Liver (tissue), 9 donors: ENCODE measurements around the gene PLPP3. TPM values are rescaled to one million over a fixed set of nuclear protein-coding genes. Genes with fewer than 3 reads are reported as not detected.

Source experiments
- DNase-seq: peaks from one replicate; pipeline ENCODE4 v3.0.0-alpha.2; 2017; ENCODE audit warnings: low spot score
- H3K27ac ChIP-seq, 2 donors: one replicate each; pipeline ENCODE4 v1.7.0; 2013; ENCODE audit warnings: inconsistent platforms in 2 of 2, low read length in 2 of 2, control low read depth in 1 of 2, low read depth in 1 of 2, mild to moderate bottlenecking in 1 of 2
- H3K27me3 ChIP-seq, 4 donors: one replicate each; pipeline versions ENCODE4 v1.6.1 to v1.7.0; 2013; ENCODE audit warnings: low read length in 3 of 4, inconsistent platforms in 1 of 4, mild to moderate bottlenecking in 1 of 4, moderate library complexity in 1 of 4; ENCODE audit not compliant: control insufficient read depth in 4 of 4, insufficient read depth in 4 of 4
- H3K36me3 ChIP-seq, 4 donors: one replicate each; pipeline versions ENCODE4 v1.6.1 to v1.7.0; 2013; ENCODE audit warnings: low read length in 3 of 4, mild to moderate bottlenecking in 3 of 4, low read depth in 1 of 4, moderate library complexity in 1 of 4; ENCODE audit not compliant: control insufficient read depth in 4 of 4, insufficient read depth in 3 of 4
- H3K4me1 ChIP-seq, 4 donors: one replicate each; pipeline versions ENCODE4 v1.6.1 to v1.7.0; 2013; ENCODE audit warnings: low read length in 3 of 4, mild to moderate bottlenecking in 3 of 4, moderate library complexity in 1 of 4; ENCODE audit not compliant: control insufficient read depth in 4 of 4, insufficient read depth in 4 of 4
- H3K4me3 ChIP-seq, 3 donors: one replicate each; pipeline versions ENCODE4 v1.6.1 to v1.7.0; 2013; ENCODE audit warnings: low read length in 3 of 3, control low read depth in 1 of 3, low read depth in 1 of 3, mild to moderate bottlenecking in 1 of 3
- H3K9ac ChIP-seq, 2 donors: one replicate each; pipeline ENCODE4 v1.7.0; 2013; ENCODE audit warnings: low read length in 2 of 2, mild to moderate bottlenecking in 2 of 2, moderate library complexity in 2 of 2, control low read depth in 1 of 2, low read depth in 1 of 2
- H3K9me3 ChIP-seq, 4 donors: one replicate each; pipeline versions ENCODE4 v1.6.1 to v1.7.0; 2013; ENCODE audit warnings: low read length in 3 of 4; ENCODE audit not compliant: control insufficient read depth in 4 of 4
- EGR1 ChIP-seq, 2 donors: IDR thresholded peaks; 2 replicates each; pipeline ENCODE4 v1.6.1; 2016 to 2018; ENCODE audit warnings: antibody characterized with exemption in 2 of 2, low read depth in 2 of 2
- FOXA1 ChIP-seq: IDR thresholded peaks from 2 replicates; pipeline ENCODE4 v1.6.1; 2016; ENCODE audit warnings: antibody characterized with exemption
- FOXA2 ChIP-seq: IDR thresholded peaks from 2 replicates; pipeline ENCODE4 v1.6.1; 2016; ENCODE audit warnings: antibody characterized with exemption
- GABPA ChIP-seq, 2 donors: IDR thresholded peaks in 1 of 2; conservative IDR thresholded peaks in 1 of 2; 2 replicates each; pipeline ENCODE4 v1.6.1; 2016; ENCODE audit warnings: antibody characterized with exemption in 2 of 2, mild to moderate bottlenecking in 1 of 2, moderate library complexity in 1 of 2
- HNF4A ChIP-seq, 2 donors: conservative IDR thresholded peaks; 2 replicates each; pipeline ENCODE4 v1.6.1; 2016; ENCODE audit warnings: antibody characterized with exemption in 2 of 2, mild to moderate bottlenecking in 2 of 2
- HNF4G ChIP-seq: IDR thresholded peaks from 2 replicates; pipeline ENCODE4 v1.6.1; 2016; ENCODE audit warnings: antibody characterized with exemption
- JUND ChIP-seq, 2 donors: IDR thresholded peaks; 2 replicates each; pipeline ENCODE4 v1.6.1; 2016; ENCODE audit warnings: antibody characterized with exemption in 2 of 2
- NR2F2 ChIP-seq: IDR thresholded peaks from 2 replicates; pipeline ENCODE4 v1.6.1; 2016; ENCODE audit warnings: antibody characterized with exemption
- RAD21 ChIP-seq, 2 donors: IDR thresholded peaks; 2 replicates each; pipeline ENCODE4 v1.6.1; 2016; ENCODE audit warnings: antibody characterized with exemption in 2 of 2, mild to moderate bottlenecking in 2 of 2
- RXRA ChIP-seq, 2 donors: IDR thresholded peaks; 2 replicates each; pipeline ENCODE4 v1.6.1; 2017 to 2018; ENCODE audit warnings: antibody characterized with exemption in 2 of 2, mild to moderate bottlenecking in 1 of 2
- SP1 ChIP-seq: IDR thresholded peaks from 2 replicates; pipeline ENCODE4 v1.6.1; 2018; ENCODE audit warnings: antibody characterized with exemption, mild to moderate bottlenecking
- TAF1 ChIP-seq: conservative IDR thresholded peaks from 2 replicates; pipeline ENCODE4 v1.6.1; 2016; ENCODE audit warnings: antibody characterized with exemption, mild to moderate bottlenecking
- YY1 ChIP-seq: IDR thresholded peaks from 2 replicates; pipeline ENCODE4 v1.6.1; 2016; ENCODE audit warnings: antibody characterized with exemption, mild to moderate bottlenecking
- WGBS: extraction: QIAGEN DNeasy Blood & Tissue Kit; methylation state at CpG from one replicate; pipeline ENCODE4 v1.1.7; 2013; 5-methylcytosine and 5-hydroxymethylcytosine counted together
- polyA plus RNA-seq, 2 donors: library from polyadenylated mRNA; stranded (reverse) in 1 of 2; unstranded in 1 of 2; fragments of 200-250 nt in 1 of 2; fragments of >200 nt in 1 of 2; fragmentation: Nextera tagmentation in 1 of 2; extraction: Ambion mirVana in 1 of 2; gene quantifications; one replicate each; pipeline versions ENCODE4 v1.2.1 to v1.2.3, GENCODE V29; 2013 to 2015
- total RNA-seq, 2 donors: library from RNA; depleted of rRNA; stranded (reverse); fragments of >200 nt; gene quantifications; one replicate each; pipeline ENCODE4 v1.2.3, GENCODE V29; 2014
- TF ChIP-seq, protein P1 (sequence below): IDR thresholded peaks from 2 replicates; pipeline ENCODE4 v1.6.1; 2016; ENCODE audit warnings: antibody characterized with exemption, mild to moderate bottlenecking
- TF ChIP-seq, protein P2 (sequence below): fragments of 150-350 bp; IDR thresholded peaks from 2 replicates; pipeline ENCODE4 v1.5.1; 2017; ENCODE audit warnings: improper control_type of control experiment, low read depth, low read length; ENCODE audit not compliant: missing input control
- TF ChIP-seq, protein P3 (sequence below): IDR thresholded peaks from 2 replicates; pipeline ENCODE4 v1.6.1; 2016; ENCODE audit warnings: antibody characterized with exemption
- TF ChIP-seq, protein P4 (sequence below): IDR thresholded peaks from 2 replicates; pipeline ENCODE4 v1.6.1; 2016; ENCODE audit warnings: antibody characterized with exemption
- donor health status: healthy.
- donor health status: healthy.
- donor health status: healthy.
- donor health status: healthy.
- donor health status: healthy.

PLPP3 gene
- total and polyA plus RNA-seq, 4 donors = 46.1 to 91.2 (median 67.6) TPM

DNA sequence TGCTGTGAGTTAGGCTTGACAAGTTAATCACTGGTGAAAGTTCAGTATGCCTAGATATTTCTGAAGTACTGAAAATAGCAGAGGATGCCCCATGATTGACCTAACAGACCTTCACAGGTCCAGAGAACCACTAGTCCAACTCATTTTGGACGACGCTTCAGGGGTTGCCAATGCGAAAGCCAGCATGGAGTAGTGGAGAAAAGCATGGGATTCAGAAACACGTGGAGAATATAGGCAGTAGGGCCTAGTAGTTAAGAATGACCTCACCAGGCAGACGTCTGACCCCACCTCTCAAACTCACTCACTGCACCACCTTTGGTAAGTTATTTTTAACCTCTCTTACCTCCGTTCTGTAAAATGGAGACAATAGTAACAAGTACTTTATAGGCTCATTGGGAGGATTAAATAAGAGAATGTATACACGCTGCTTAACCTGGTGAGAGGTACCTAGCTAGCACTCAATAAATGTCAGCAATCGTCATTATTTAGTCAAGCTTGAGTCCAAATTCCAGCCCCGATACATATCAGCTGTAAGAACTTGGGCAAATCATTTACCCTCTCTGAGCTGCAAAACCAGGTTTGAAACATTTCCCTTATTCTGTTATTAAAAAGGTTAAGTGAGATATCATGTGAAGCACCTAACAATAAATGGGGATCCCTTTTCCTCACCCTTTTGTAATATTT, 13.2 kb downstream of the PLPP3 start (continued):
- TF ChIP-seq EGR1 (IDR thresholded peaks at IDR 0.05; ENCODE audit: low read depth in 2 of 2) = no peak

DNA sequence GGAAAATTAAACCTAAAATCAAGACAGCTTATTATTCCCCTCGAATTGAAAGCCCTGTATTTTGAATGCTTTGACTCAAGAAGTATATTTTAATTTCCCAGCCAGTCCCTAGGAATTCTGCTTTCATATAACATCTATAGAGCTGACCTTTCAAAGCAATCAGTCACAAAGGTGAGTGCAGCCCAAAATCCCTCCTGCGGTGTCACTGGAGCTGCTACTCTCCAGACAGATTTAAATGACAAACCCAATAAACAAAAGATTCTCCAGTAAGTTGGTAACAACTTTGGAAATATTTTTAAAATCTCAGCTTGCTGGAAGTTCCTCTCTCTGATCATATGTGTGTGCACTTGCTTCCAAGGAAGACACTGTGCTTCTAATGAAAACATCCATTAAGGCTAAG, 14.7 kb downstream of the PLPP3 start:
- Histone ChIP-seq H3K9ac (peak overlapping the region; percentile 51 to 93), H3K36me3 (no peaks in the 10 kb centered on the region), H3K27ac (peak overlapping the region; percentile 88 to 94), H3K9me3 (no peaks in the 10 kb centered on the region), H3K4me1 (peaks cover 14 to 82% (median 68%) of the 10 kb centered on the region in 4 donors), H3K27me3 (no peaks in the 10 kb centered on the region), H3K4me3 (peak overlapping the region; percentile 30 to 68 (median 45))
- 31% methylated on average over 2 of the region's 2 CpGs for WGBS
- DNase-seq = no peak
- no peak for TF ChIP-seq JUND (IDR thresholded peaks at IDR 0.05)
- TF ChIP-seq TAF1 = no peak
- no peak for TF ChIP-seq NR2F2
- TF ChIP-seq RAD21 (IDR thresholded peaks at IDR 0.05) = no peak
- TF ChIP-seq, protein P1, sequence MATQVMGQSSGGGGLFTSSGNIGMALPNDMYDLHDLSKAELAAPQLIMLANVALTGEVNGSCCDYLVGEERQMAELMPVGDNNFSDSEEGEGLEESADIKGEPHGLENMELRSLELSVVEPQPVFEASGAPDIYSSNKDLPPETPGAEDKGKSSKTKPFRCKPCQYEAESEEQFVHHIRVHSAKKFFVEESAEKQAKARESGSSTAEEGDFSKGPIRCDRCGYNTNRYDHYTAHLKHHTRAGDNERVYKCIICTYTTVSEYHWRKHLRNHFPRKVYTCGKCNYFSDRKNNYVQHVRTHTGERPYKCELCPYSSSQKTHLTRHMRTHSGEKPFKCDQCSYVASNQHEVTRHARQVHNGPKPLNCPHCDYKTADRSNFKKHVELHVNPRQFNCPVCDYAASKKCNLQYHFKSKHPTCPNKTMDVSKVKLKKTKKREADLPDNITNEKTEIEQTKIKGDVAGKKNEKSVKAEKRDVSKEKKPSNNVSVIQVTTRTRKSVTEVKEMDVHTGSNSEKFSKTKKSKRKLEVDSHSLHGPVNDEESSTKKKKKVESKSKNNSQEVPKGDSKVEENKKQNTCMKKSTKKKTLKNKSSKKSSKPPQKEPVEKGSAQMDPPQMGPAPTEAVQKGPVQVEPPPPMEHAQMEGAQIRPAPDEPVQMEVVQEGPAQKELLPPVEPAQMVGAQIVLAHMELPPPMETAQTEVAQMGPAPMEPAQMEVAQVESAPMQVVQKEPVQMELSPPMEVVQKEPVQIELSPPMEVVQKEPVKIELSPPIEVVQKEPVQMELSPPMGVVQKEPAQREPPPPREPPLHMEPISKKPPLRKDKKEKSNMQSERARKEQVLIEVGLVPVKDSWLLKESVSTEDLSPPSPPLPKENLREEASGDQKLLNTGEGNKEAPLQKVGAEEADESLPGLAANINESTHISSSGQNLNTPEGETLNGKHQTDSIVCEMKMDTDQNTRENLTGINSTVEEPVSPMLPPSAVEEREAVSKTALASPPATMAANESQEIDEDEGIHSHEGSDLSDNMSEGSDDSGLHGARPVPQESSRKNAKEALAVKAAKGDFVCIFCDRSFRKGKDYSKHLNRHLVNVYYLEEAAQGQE = no peak
- TF ChIP-seq GABPA (IDR thresholded peaks at IDR 0.05 in 1 of 2, conservative IDR thresholded peaks at IDR 0.05 in 1 of 2) = no peak
- no peak for TF ChIP-seq EGR1 (IDR thresholded peaks at IDR 0.05; ENCODE audit: low read depth in 2 of 2)
- TF ChIP-seq FOXA2 = no peak
- TF ChIP-seq, protein P2, sequence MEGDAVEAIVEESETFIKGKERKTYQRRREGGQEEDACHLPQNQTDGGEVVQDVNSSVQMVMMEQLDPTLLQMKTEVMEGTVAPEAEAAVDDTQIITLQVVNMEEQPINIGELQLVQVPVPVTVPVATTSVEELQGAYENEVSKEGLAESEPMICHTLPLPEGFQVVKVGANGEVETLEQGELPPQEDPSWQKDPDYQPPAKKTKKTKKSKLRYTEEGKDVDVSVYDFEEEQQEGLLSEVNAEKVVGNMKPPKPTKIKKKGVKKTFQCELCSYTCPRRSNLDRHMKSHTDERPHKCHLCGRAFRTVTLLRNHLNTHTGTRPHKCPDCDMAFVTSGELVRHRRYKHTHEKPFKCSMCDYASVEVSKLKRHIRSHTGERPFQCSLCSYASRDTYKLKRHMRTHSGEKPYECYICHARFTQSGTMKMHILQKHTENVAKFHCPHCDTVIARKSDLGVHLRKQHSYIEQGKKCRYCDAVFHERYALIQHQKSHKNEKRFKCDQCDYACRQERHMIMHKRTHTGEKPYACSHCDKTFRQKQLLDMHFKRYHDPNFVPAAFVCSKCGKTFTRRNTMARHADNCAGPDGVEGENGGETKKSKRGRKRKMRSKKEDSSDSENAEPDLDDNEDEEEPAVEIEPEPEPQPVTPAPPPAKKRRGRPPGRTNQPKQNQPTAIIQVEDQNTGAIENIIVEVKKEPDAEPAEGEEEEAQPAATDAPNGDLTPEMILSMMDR = no peak
- TF ChIP-seq HNF4G = no peak
- TF ChIP-seq, protein P3, sequence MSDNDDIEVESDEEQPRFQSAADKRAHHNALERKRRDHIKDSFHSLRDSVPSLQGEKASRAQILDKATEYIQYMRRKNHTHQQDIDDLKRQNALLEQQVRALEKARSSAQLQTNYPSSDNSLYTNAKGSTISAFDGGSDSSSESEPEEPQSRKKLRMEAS = no peak
- no peak for TF ChIP-seq SP1

DNA sequence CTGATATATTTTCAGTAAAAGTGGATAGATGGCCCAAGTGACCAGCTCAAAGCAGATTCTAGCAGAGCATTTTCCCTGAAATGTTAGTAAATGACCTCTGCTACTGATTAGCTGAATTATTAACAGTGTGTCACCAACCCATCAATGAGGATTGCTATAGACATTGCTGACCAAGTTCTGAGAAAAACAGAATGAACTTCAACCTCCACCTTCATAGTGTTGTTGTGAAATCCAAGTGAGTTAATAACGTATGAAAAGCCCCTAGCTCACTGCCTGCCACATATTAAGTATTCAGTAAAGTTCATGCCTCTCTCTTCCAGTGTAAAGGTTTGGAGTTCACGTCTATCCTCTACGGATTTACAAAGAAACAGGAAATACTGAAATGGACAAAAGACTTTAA, 15.8 kb downstream of the PLPP3 start:
- DNase-seq = no peak
- Histone ChIP-seq H3K4me3 (peak overlapping the region in 2 of 3 donors; percentile 19 to 30), H3K27ac (peak overlapping the region; percentile 88 to 94), H3K4me1 (peaks cover 14 to 77% (median 62%) of the 10 kb centered on the region in 4 donors), H3K9me3 (no peaks in the 10 kb centered on the region), H3K36me3 (no peaks in the 10 kb centered on the region), H3K27me3 (no peaks in the 10 kb centered on the region), H3K9ac (peak overlapping the region; percentile 64 to 93)
- WGBS = 22% methylated on average over 3 of the region's 3 CpGs
- peak; percentile 66 for TF ChIP-seq FOXA1
- TF ChIP-seq, protein P1 = peak; percentile 73
- TF ChIP-seq, protein P2 = no peak
- peak; percentile 80 for TF ChIP-seq YY1
- peak; percentile 76 for TF ChIP-seq HNF4G
- peak; percentile 54 for TF ChIP-seq NR2F2
- TF ChIP-seq RAD21 (IDR thresholded peaks at IDR 0.05) = peak; percentile 55 to 57
- peak in 1 of 2 donors; percentile 24 for TF ChIP-seq EGR1 (IDR thresholded peaks at IDR 0.05; ENCODE audit: low read depth in 2 of 2)
- peak; percentile 80 for TF ChIP-seq FOXA2
- TF ChIP-seq, protein P3 = peak; percentile 76
- TF ChIP-seq RXRA (IDR thresholded peaks at IDR 0.05) = peak; percentile 93
- TF ChIP-seq HNF4A (conservative IDR thresholded peaks at IDR 0.05) = peak; percentile 88 to 93
- TF ChIP-seq, protein P4, sequence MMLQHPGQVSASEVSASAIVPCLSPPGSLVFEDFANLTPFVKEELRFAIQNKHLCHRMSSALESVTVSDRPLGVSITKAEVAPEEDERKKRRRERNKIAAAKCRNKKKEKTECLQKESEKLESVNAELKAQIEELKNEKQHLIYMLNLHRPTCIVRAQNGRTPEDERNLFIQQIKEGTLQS = peak; percentile 15
